ENCODE results near the gene VMP1.
"Not testable (repeated sequence)": the region's sequence is repeated elsewhere in the genome, so short reads cannot be mapped to it uniquely, and the experiment has no call there.

GRCh38 chr17:59790418-59790817, 83.0 kb downstream of the VMP1 start:
- not testable (repeated sequence) for TF ChIP-seq CTCF (conservative IDR thresholded peaks at IDR 0.05); EZH2 (IDR thresholded peaks at IDR 0.05; ENCODE audit: low read depth)

Data from PC-9 (cell line).